ENCODE data around the gene ALG6.
A peak's percentile ranks its signal among the peaks of the same experiment; 100 is the strongest.
"Not testable (repeated sequence)": the region's sequence is repeated elsewhere in the genome, so short reads cannot be mapped to it uniquely, and the experiment has no call there.

The ALG6 gene

GRCh38 chr1:63328781-63329180 lies 38.6 kb upstream of the ALG6 start:
- DNase-seq (ENCODE audit: low spot score): no peak

- DNase-seq (ENCODE audit: low spot score): peak; percentile 51
Measured at GRCh38 chr1:63329621-63330330, 37.7 kb upstream of the ALG6 start.

GRCh38 chr1:63330331-63330916 lies 37.0 kb upstream of the ALG6 start:
- peak; percentile 58 for DNase-seq (ENCODE audit: low spot score)

GRCh38 chr1:63342402-63342801 lies 25.0 kb upstream of the ALG6 start:
- no peak for DNase-seq (ENCODE audit: low spot score)

- no peak for DNase-seq (ENCODE audit: low spot score)
Measured at GRCh38 chr1:63343922-63344321, 23.5 kb upstream of the ALG6 start.

GRCh38 chr1:63350320-63350719 lies 17.1 kb upstream of the ALG6 start:
- DNase-seq (ENCODE audit: low spot score): no peak

GRCh38 chr1:63352736-63353135 lies 14.7 kb upstream of the ALG6 start:
- DNase-seq (ENCODE audit: low spot score): no peak

- not testable (repeated sequence) for DNase-seq (ENCODE audit: low spot score)
Measured at GRCh38 chr1:63356234-63356633, 11.2 kb upstream of the ALG6 start.

- DNase-seq (ENCODE audit: low spot score): no peak
Measured at GRCh38 chr1:63359561-63359960, 7.9 kb upstream of the ALG6 start.

GRCh38 chr1:63362073-63362472 lies 5.4 kb upstream of the ALG6 start:
- no peak for DNase-seq (ENCODE audit: low spot score)

- no peak for DNase-seq (ENCODE audit: low spot score)
Measured at GRCh38 chr1:63362578-63362977, 4.8 kb upstream of the ALG6 start.

- DNase-seq (ENCODE audit: low spot score): no peak
Measured at GRCh38 chr1:63363014-63363413, 4.4 kb upstream of the ALG6 start.

- no peak for DNase-seq (ENCODE audit: low spot score)
Measured at GRCh38 chr1:63366908-63367214, 566 bp upstream of the ALG6 start.

- no peak for DNase-seq (ENCODE audit: low spot score)
Measured at GRCh38 chr1:63368131-63368530, 704 bp downstream of the ALG6 start.

- no peak for DNase-seq (ENCODE audit: low spot score)
Measured at GRCh38 chr1:63379583-63379982, 12.2 kb downstream of the ALG6 start.

- DNase-seq (ENCODE audit: low spot score): no peak
Measured at GRCh38 chr1:63381741-63382140, 14.3 kb downstream of the ALG6 start.

GRCh38 chr1:63401945-63402344 lies 34.5 kb downstream of the ALG6 start:
- DNase-seq (ENCODE audit: low spot score): no peak

GRCh38 chr1:63403386-63403785 lies 36.0 kb downstream of the ALG6 start:
- DNase-seq (ENCODE audit: low spot score): no peak

GRCh38 chr1:63405021-63405420 lies 37.6 kb downstream of the ALG6 start:
- no peak for DNase-seq (ENCODE audit: low spot score)

- no peak for DNase-seq (ENCODE audit: low spot score)
Measured at GRCh38 chr1:63405987-63406386, 38.6 kb downstream of the ALG6 start.

GRCh38 chr1:63407002-63407401 lies 39.6 kb downstream of the ALG6 start:
- no peak for DNase-seq (ENCODE audit: low spot score)

GRCh38 chr1:63408331-63408730 lies 40.9 kb downstream of the ALG6 start:
- no peak for DNase-seq (ENCODE audit: low spot score)

GRCh38 chr1:63411066-63411465 lies 43.6 kb downstream of the ALG6 start:
- no peak for DNase-seq (ENCODE audit: low spot score)

- DNase-seq (ENCODE audit: low spot score): no peak
Measured at GRCh38 chr1:63413394-63413793, 46.0 kb downstream of the ALG6 start.

All from ecto neural progenitor cell (in vitro differentiated cells).